ENCODE results near the gene FRMD8. TPM values are rescaled to one million over a fixed set of nuclear protein-coding genes. Genes with fewer than 3 reads are reported as not detected.

Gene FRMD8
- total RNA-seq (2014; rRNA removed; shearing (Covaris generic)) (80.2 and 106 TPM in 2 replicates), polyA plus RNA-seq (2016; fragmentation: Nextera tagmentation; extraction: Ambion mirVana) (25.4 and 30.0 TPM in 2 replicates)

- Histone ChIP-seq H3K9me2 (ENCODE audit: insufficient read depth) (no peaks in the 10 kb centered on the region), H2AFZ (peak within 1 kb of the TSS; percentile 71), H3K27ac (peak within 1 kb of the TSS; percentile 99), H3K9ac (peak within 1 kb of the TSS; percentile 92), H3F3A (ENCODE audit: insufficient read depth) (peaks cover 28% of the 10 kb centered on the region), H3K4me1 (ENCODE audit: insufficient read depth) (peaks cover 69% of the 10 kb centered on the region), H4K20me1 (ENCODE audit: insufficient read depth) (no peaks in the 10 kb centered on the region), H3K36me3 (ENCODE audit: low read depth) (peaks cover under 1% of the 10 kb centered on the region; the same call in 1 of the 2 replicates), H3K27me3 (replicated peaks; ENCODE audit: insufficient read depth) (no peaks in the 10 kb centered on the region), H3K79me2 (ENCODE audit: insufficient read depth) (peaks cover 67% of the 10 kb centered on the region), H3K9me3 (ENCODE audit: low read depth) (no peaks in the 10 kb centered on the region), H3K4me2 (ENCODE audit: unreplicated experiment) (peak within 1 kb of the TSS; percentile 98), H3K4me3 (peak within 1 kb of the TSS; percentile 94)
- DNase-seq: peak; percentile 95
- 1% methylated on average over 54 to 70 of the region's 76 CpGs for WGBS, 2 experiments (ENCODE audit: low coverage in 1 of 2, low lambda C conversion rate in 2 of 2, missing lambda C conversion rate in 2 of 2)
- in situ Hi-C loops (cut with MboI): no loop called here
- no peak for TF ChIP-seq EZH2phosphoT487 (IDR thresholded peaks at IDR 0.05; ENCODE audit: insufficient read depth, low read depth)
- TF ChIP-seq EZH2 (IDR thresholded peaks at IDR 0.05; ENCODE audit: insufficient read depth, poor library complexity, severe bottlenecking): no peak
These were observed at the start of gene FRMD8 for GRCh38 chr11:65386307-65387140. FRMD8 (plus strand) TSS chr11:65386637; CDS start chr11:65387037, 400 bp downstream.

- Histone ChIP-seq H3K9me3 (ENCODE audit: low read depth) (no peaks in the 10 kb centered on the region), H3K27me3 (replicated peaks; ENCODE audit: insufficient read depth) (no peaks in the 10 kb centered on the region), H3K9ac (no peak overlapping the region), H3K36me3 (ENCODE audit: low read depth) (peaks cover 25% of the 10 kb centered on the region), H3K4me2 (ENCODE audit: unreplicated experiment) (no peak overlapping the region), H3K4me1 (ENCODE audit: insufficient read depth) (peaks cover 9% of the 10 kb centered on the region), H2AFZ (no peak overlapping the region), H3K9me2 (ENCODE audit: insufficient read depth) (no peaks in the 10 kb centered on the region), H3K79me2 (ENCODE audit: insufficient read depth) (peaks cover 94% of the 10 kb centered on the region), H4K20me1 (ENCODE audit: insufficient read depth) (peaks cover 17% of the 10 kb centered on the region; the same call in 1 of the 2 replicates), H3F3A (ENCODE audit: insufficient read depth) (peaks cover 16% of the 10 kb centered on the region; the same call in 1 of the 2 replicates), H3K4me3 (no peak overlapping the region), H3K27ac (no peak overlapping the region)
- WGBS, 2 experiments (ENCODE audit: low coverage in 1 of 2, low lambda C conversion rate in 2 of 2, missing lambda C conversion rate in 2 of 2): 68 to 74% methylated on average over 7 of the region's 7 CpGs
- TF ChIP-seq EZH2phosphoT487 (IDR thresholded peaks at IDR 0.05; ENCODE audit: insufficient read depth, low read depth) (no peak), EZH2 (IDR thresholded peaks at IDR 0.05; ENCODE audit: insufficient read depth, poor library complexity, severe bottlenecking) (no peak)
- in situ Hi-C loops (cut with MboI): no loop called here
- no peak for DNase-seq
These were observed 47.8 kb upstream of the FRMD8 start for GRCh38 chr11:65338676-65339075.

GRCh38 chr11:65340226-65340625 is 46.2 kb upstream of the FRMD8 start:
- Histone ChIP-seq H3K9me3 (ENCODE audit: low read depth) (no peaks in the 10 kb centered on the region), H3K79me2 (ENCODE audit: insufficient read depth) (peaks cover 82% of the 10 kb centered on the region), H3K27ac (no peak overlapping the region), H4K20me1 (ENCODE audit: insufficient read depth) (peaks cover 13% of the 10 kb centered on the region; the same call in 1 of the 2 replicates), H3K4me1 (ENCODE audit: insufficient read depth) (peaks cover 6% of the 10 kb centered on the region), H3K36me3 (ENCODE audit: low read depth) (peaks cover 32% of the 10 kb centered on the region), H3K4me3 (no peak overlapping the region), H3K4me2 (ENCODE audit: unreplicated experiment) (no peak overlapping the region), H3F3A (ENCODE audit: insufficient read depth) (peaks cover 7% of the 10 kb centered on the region; the same call in 1 of the 2 replicates), H2AFZ (no peak overlapping the region), H3K27me3 (replicated peaks; ENCODE audit: insufficient read depth) (no peaks in the 10 kb centered on the region), H3K9ac (no peak overlapping the region), H3K9me2 (ENCODE audit: insufficient read depth) (no peaks in the 10 kb centered on the region)
- DNase-seq: no peak
- in situ Hi-C loops (cut with MboI): no loop called here
- 84% methylated on average over 11 of the region's 11 CpGs for WGBS, 2 experiments (ENCODE audit: low coverage in 1 of 2, low lambda C conversion rate in 2 of 2, missing lambda C conversion rate in 2 of 2)
- no peak for TF ChIP-seq EZH2 (IDR thresholded peaks at IDR 0.05; ENCODE audit: insufficient read depth, poor library complexity, severe bottlenecking)

GRCh38 chr11:65341856-65342255 is 44.6 kb upstream of the FRMD8 start:
- no peaks in the 10 kb centered on the region for H3K9me3 ChIP-seq (ENCODE audit: low read depth)
- 74 to 76% methylated on average over 3 of the region's 3 CpGs for WGBS, 2 experiments (ENCODE audit: low coverage in 1 of 2, low lambda C conversion rate in 2 of 2, missing lambda C conversion rate in 2 of 2)
- H3K79me2 ChIP-seq (ENCODE audit: insufficient read depth): peaks cover 65% of the 10 kb centered on the region
- no peak overlapping the region for H3K4me2 ChIP-seq (ENCODE audit: unreplicated experiment)
- peaks cover 11% of the 10 kb centered on the region; the same call in 1 of the 2 replicates for H4K20me1 ChIP-seq (ENCODE audit: insufficient read depth)
- no peak overlapping the region for H3K4me3 ChIP-seq
- no peak overlapping the region for H3K9ac ChIP-seq
- H3K36me3 ChIP-seq (ENCODE audit: low read depth): peaks cover 47% of the 10 kb centered on the region
- no peak for TF ChIP-seq EZH2 (IDR thresholded peaks at IDR 0.05; ENCODE audit: insufficient read depth, poor library complexity, severe bottlenecking)
- no peak for TF ChIP-seq EZH2phosphoT487 (IDR thresholded peaks at IDR 0.05; ENCODE audit: insufficient read depth, low read depth)
- no peak overlapping the region for H2AFZ ChIP-seq
- H3F3A ChIP-seq (ENCODE audit: insufficient read depth): no peaks in the 10 kb centered on the region; the same call in 1 of the 2 replicates
- no peaks in the 10 kb centered on the region for H3K4me1 ChIP-seq (ENCODE audit: insufficient read depth)
- no peaks in the 10 kb centered on the region for H3K9me2 ChIP-seq (ENCODE audit: insufficient read depth)
- no peak overlapping the region for H3K27ac ChIP-seq
- in situ Hi-C loops (cut with MboI): no loop called here
- H3K27me3 ChIP-seq (replicated peaks; ENCODE audit: insufficient read depth): no peaks in the 10 kb centered on the region
- peak; percentile 40 for DNase-seq
